HepG2 (cell line): ENCODE data around the gene OSBPL2. TPM values are rescaled to one million over a fixed set of nuclear protein-coding genes. Genes with fewer than 3 reads are reported as not detected.

Experiments
- ATAC-seq: fragments of 200-7000 bp; cut with Tn5 transposase; 3 replicates; pipeline ENCODE4 v1.9.1; 2020; ENCODE audit warnings: mild to moderate bottlenecking, moderate library complexity
- BruUV-seq: library from RNA; stranded (reverse); fragments of 400-500 nt; replicated peaks from 2 replicates; lab custom pipeline; 2021; lab: Mats Ljungman, UMichigan
- CTCF ChIA-PET: fragments of 300-600 bp; formaldehyde crosslinking; extraction: SDS; loops from one replicate; lab custom pipeline; 2021; ENCODE audit warnings: low total read pairs, inconsistent platforms, low intra/inter-chr PET ratio; lab: Yijun Ruan, JAX
- POLR2A ChIA-PET: fragments of 350-600 bp; sonication (Branson Sonifier 250); formaldehyde crosslinking; loops from one replicate; lab custom pipeline; 2020; ENCODE audit warnings: antibody characterized with exemption, inconsistent platforms; lab: Yijun Ruan, JAX
- DNase-seq: peaks from one replicate; pipeline ENCODE4 v3.0.0-alpha.2; 2015; ENCODE audit warnings: low spot score
- FAIRE-seq: peaks from 3 replicates; lab custom pipeline; 2011; peaks lifted over from hg19 to GRCh38; lab: Jason Lieb, UNC
- H2AFZ ChIP-seq: one replicate; pipeline ENCODE4 v1.6.1; 2011; ENCODE audit warnings: low read length, inconsistent platforms
- H3K27ac ChIP-seq: fragments of 300-600 bp; 3 replicates; pipeline ENCODE4 v1.8.0; 2011; ENCODE audit warnings: mixed run types, mild to moderate bottlenecking, mixed read lengths, low read length, inconsistent platforms; ENCODE audit not compliant: insufficient read depth; ENCODE audit errors: extremely low read length
- H3K27me3 ChIP-seq, 2 experiments: fragments of 200-600 bp in 1 of 2; 2 replicates in 1 of 2; 3 replicates in 1 of 2; pipeline versions ENCODE4 v1.6.0 to v1.8.0; 2011; ENCODE audit warnings: low read length in 2 of 2, mild to moderate bottlenecking in 2 of 2, moderate library complexity in 2 of 2, inconsistent platforms in 1 of 2; ENCODE audit not compliant: insufficient read depth in 2 of 2, control insufficient read depth in 1 of 2
- H3K36me3 ChIP-seq, 2 experiments: fragments of 200-600 bp in 1 of 2; replicated peaks in 1 of 2; 2 replicates in 1 of 2; 3 replicates in 1 of 2; pipeline versions ENCODE4 v1.5.1 to v1.8.0; 2011; ENCODE audit warnings: low read length in 2 of 2, inconsistent platforms in 1 of 2; ENCODE audit not compliant: insufficient read depth in 2 of 2, control insufficient read depth in 1 of 2
- H3K4me1 ChIP-seq: 2 replicates; pipeline ENCODE4 v1.5.1; 2012; ENCODE audit warnings: low read length, inconsistent platforms; ENCODE audit not compliant: insufficient read depth
- H3K4me2 ChIP-seq: 2 replicates; pipeline ENCODE4 v1.6.0; 2011; ENCODE audit warnings: low read depth, low read length, inconsistent platforms
- H3K4me3 ChIP-seq, 3 experiments: fragments of 200-600 bp in 1 of 3; sonication (generic), shearing (Covaris generic) in 1 of 3; replicated peaks in 1 of 3; 2 replicates each; pipeline ENCODE4 v1.5.1; 2011 to 2016; ENCODE audit warnings: low read length in 3 of 3, inconsistent platforms in 2 of 3, low read depth in 2 of 3, mild to moderate bottlenecking in 2 of 3, control low read depth in 1 of 3, mixed read lengths in 1 of 3; ENCODE audit not compliant: insufficient read depth in 1 of 3
- H3K79me2 ChIP-seq: one replicate; pipeline ENCODE4 v1.6.1; 2011; ENCODE audit warnings: low read length, inconsistent platforms; ENCODE audit not compliant: insufficient read depth
- H3K9ac ChIP-seq: 2 replicates; pipeline ENCODE4 v1.6.0; 2011; ENCODE audit warnings: mild to moderate bottlenecking, low read depth, low read length, inconsistent platforms; ENCODE audit not compliant: insufficient read depth
- H3K9me3 ChIP-seq: 2 replicates; pipeline ENCODE4 v1.5.1; 2012; ENCODE audit warnings: mild to moderate bottlenecking, low read length
- H4K20me1 ChIP-seq: 2 replicates; pipeline ENCODE4 v1.6.0; 2011; ENCODE audit warnings: inconsistent platforms, mild to moderate bottlenecking, low read length, moderate library complexity; ENCODE audit not compliant: insufficient read depth
- AHDC1 ChIP-seq: sonication (generic); formaldehyde crosslinking; IDR thresholded peaks from 2 replicates; pipeline ENCODE4 v1.5.1; 2020; ENCODE audit warnings: mild to moderate bottlenecking, missing genetic modification reagents, borderline replicate concordance
- DRAP1 ChIP-seq: IDR thresholded peaks from 2 replicates; pipeline ENCODE4 v1.6.1; 2016; ENCODE audit warnings: missing genetic modification reagents, missing compliant biosample characterization
- ISX ChIP-seq: sonication (generic); formaldehyde crosslinking; conservative IDR thresholded peaks from 2 replicates; pipeline ENCODE4 v1.5.0; 2020; ENCODE audit warnings: missing genetic modification reagents
- NR2F6 ChIP-seq, 2 experiments: IDR thresholded peaks; 2 replicates each; pipeline ENCODE4 v1.6.1; 2016; ENCODE audit warnings: antibody characterized with exemption in 1 of 2, mild to moderate bottlenecking in 1 of 2
- PTBP1 ChIP-seq: fragments of 200-400 bp; formaldehyde crosslinking; IDR thresholded peaks from 2 replicates; pipeline ENCODE4 v1.6.1; 2018; ENCODE audit warnings: low read length, low read depth; ENCODE audit not compliant: poor library complexity, severe bottlenecking
- RBAK ChIP-seq: sonication (generic); formaldehyde crosslinking; IDR thresholded peaks from 2 replicates; pipeline ENCODE4 v1.5.1; 2020; ENCODE audit warnings: mild to moderate bottlenecking, missing genetic modification reagents
- SMC3 ChIP-seq: IDR thresholded peaks from 2 replicates; pipeline ENCODE4 v1.6.1; 2011; ENCODE audit warnings: low read length, improper control_type of control experiment
- ZNF687 ChIP-seq: sonication (generic); formaldehyde crosslinking; IDR thresholded peaks from 2 replicates; pipeline ENCODE4 v1.5.1; 2020; ENCODE audit warnings: mild to moderate bottlenecking, missing genetic modification reagents, moderate library complexity
- ZNF761 ChIP-seq: sonication (generic); formaldehyde crosslinking; conservative IDR thresholded peaks from 2 replicates; pipeline ENCODE4 v1.4.0; 2020; ENCODE audit warnings: mild to moderate bottlenecking, missing genetic modification reagents
- ZNF768 ChIP-seq: sonication (generic); formaldehyde crosslinking; IDR thresholded peaks from 2 replicates; pipeline ENCODE4 v1.4.0; 2020; ENCODE audit warnings: missing genetic modification reagents
- WGBS: methylation state at CpG from one replicate; pipeline ENCODE4 v1.1.6; 2017; ENCODE audit warnings: low lambda C conversion rate; 5-methylcytosine and 5-hydroxymethylcytosine counted together
- in situ Hi-C: cut with HindIII; loops from 2 replicates; pipeline ENCODE4 v1.10.0; 2017; ENCODE audit warnings: low pct_unique_long_range_greater_than_20kb; ENCODE audit not compliant: extremely low pct_ligation_motif_present
- intact Hi-C: fragments of 100-400 bp; cut with micrococcal nuclease; formaldehyde crosslinking; loops from one replicate; pipeline ENCODE4 v1.10.0; 2022; ENCODE audit not compliant: unreplicated experiment
- polyA plus RNA-seq, 8 experiments: library from polyadenylated mRNA; depleted of rRNA in 3 of 8; stranded (reverse) in 7 of 8; unstranded in 1 of 8; fragments of >200 nt; fragmentation: Illumina TruSeq in 4 of 8; extraction: Trizol in 4 of 8; gene quantifications; 2 replicates each; pipeline versions ENCODE4 v1.2.1 to v1.2.3, GENCODE V29; 2011 to 2016; ENCODE audit warnings: low read depth in 4 of 8, missing spikeins in 1 of 8, mixed read lengths in 1 of 8; ENCODE audit not compliant: insufficient read depth in 1 of 8
- total RNA-seq, 5 experiments: library from RNA; depleted of rRNA; stranded (reverse); fragments of >200 nt; fragmentation: Illumina TruSeq; extraction: Trizol; gene quantifications; 2 replicates each; pipeline ENCODE4 v1.2.3, GENCODE V29; 2016; ENCODE audit warnings: low read depth in 1 of 5

Gene OSBPL2
- total and polyA plus RNA-seq, 2 of the 13 experiments (the other 11 are each of a cell fraction or from before 2014, with no cell fraction given), result 18.5 to 37.4 TPM

GRCh38 chr20:62308102-62308822, 69.9 kb downstream of the OSBPL2 start (continued):
- peak; percentile 33; the same call in 1 of the 2 replicates for TF ChIP-seq ZNF687 (CRISPR knock-in tag)
- peak; percentile 44; the same call in 1 of the 2 replicates for TF ChIP-seq ZNF768 (CRISPR knock-in tag)
- no peak for TF ChIP-seq NR2F6 (IDR thresholded peaks at IDR 0.05)
- TF ChIP-seq NR2F6 (CRISPR knock-in tag; IDR thresholded peaks at IDR 0.05), result peak; percentile 10; the same call in 1 of the 2 replicates

- H3K4me3 ChIP-seq, result no peak overlapping the region
- no peak for FAIRE-seq
- no peak overlapping the region for H3K27ac ChIP-seq
- intact Hi-C loops (no loop called here), in situ Hi-C loops (no loop called here)
- ChIA-PET POLR2A (interaction anchor here (1.2 to 8.3 kb wide), 2 partner anchors 58 to 66 kb away, joined by 4 to 187 read pairs; partner anchors contain the start of gene LAMA5), CTCF (no interaction called here)
- no peak for DNase-seq
- H2AFZ ChIP-seq, result no peak overlapping the region
- no peaks in the 10 kb centered on the region for H3K27me3 ChIP-seq
- H3K4me1 ChIP-seq, result peaks cover 27% of the 10 kb centered on the region
- H3K4me2 ChIP-seq, result no peak overlapping the region
- no peak for ATAC-seq
- BruUV-seq, result TSS peak; percentile 44
- H4K20me1 ChIP-seq, result peaks cover 13% of the 10 kb centered on the region
- WGBS, result 96% methylated on average over 26 of the region's 26 CpGs
- H3K79me2 ChIP-seq, result peaks cover 19% of the 10 kb centered on the region
- no peaks in the 10 kb centered on the region for H3K9me3 ChIP-seq
- H3K9ac ChIP-seq, result no peak overlapping the region
- peaks cover 59 to 95% of the 10 kb centered on the region in 2 experiments for H3K36me3 ChIP-seq
- TF ChIP-seq ISX (no peak), AHDC1 (CRISPR knock-in tag) (no peak), RBAK (CRISPR knock-in tag) (no peak), ZNF761 (CRISPR knock-in tag) (no peak), PTBP1 (no peak), SMC3 (no peak), DRAP1 (no peak)
Measured at GRCh38 chr20:62309198-62309944, 71.0 kb downstream of the OSBPL2 start.
